Suprapubic skin (tissue), 4 donors: Measurements from ENCODE around the gene PITHD1. TPM values are rescaled to one million over a fixed set of nuclear protein-coding genes. Genes with fewer than 3 reads are reported as not detected.
A peak's percentile ranks its signal among the peaks of the same experiment; 100 is the strongest.

Experiments
- DNase-seq, 2 donors: peaks; one replicate each; pipeline ENCODE4 v3.0.0-alpha.2; 2019; ENCODE audit warnings: low spot score in 2 of 2
- H3K27ac ChIP-seq: fragments of 200-600 bp; sonication (generic); one replicate; pipeline ENCODE4 v1.5.1; 2019
- H3K27me3 ChIP-seq: fragments of 200-600 bp; sonication (generic); one replicate; pipeline ENCODE4 v1.5.1; 2019
- H3K36me3 ChIP-seq: fragments of 200-600 bp; sonication (generic); one replicate; pipeline ENCODE4 v1.5.1; 2019
- H3K4me1 ChIP-seq: fragments of 200-600 bp; sonication (generic); one replicate; pipeline ENCODE4 v1.5.1; 2019
- H3K4me3 ChIP-seq: fragments of 200-600 bp; sonication (generic); one replicate; pipeline ENCODE4 v1.5.1; 2019; ENCODE audit warnings: mild to moderate bottlenecking
- H3K9me3 ChIP-seq: fragments of 200-600 bp; sonication (generic); one replicate; pipeline ENCODE4 v1.5.1; 2019
- CTCF ChIP-seq, 2 donors: fragments of 200-600 bp in 1 of 2; fragments of 450-650 bp in 1 of 2; sonication (generic) in 1 of 2; IDR thresholded peaks; one replicate each; pipeline ENCODE4 v1.5.1; 2016 to 2019; ENCODE audit warnings: antibody characterized with exemption in 2 of 2, mild to moderate bottlenecking in 1 of 2, moderate library complexity in 1 of 2
- EP300 ChIP-seq: sonication (generic); formaldehyde crosslinking; IDR thresholded peaks from one replicate; pipeline ENCODE4 v1.6.1; 2017; ENCODE audit warnings: antibody characterized with exemption
- POLR2A ChIP-seq, 2 donors: fragments of 450-650 bp; IDR thresholded peaks; one replicate each; pipeline ENCODE4 v1.6.1; 2017; ENCODE audit warnings: antibody characterized with exemption in 2 of 2, mild to moderate bottlenecking in 2 of 2, moderate library complexity in 2 of 2
- POLR2AphosphoS5 ChIP-seq, 3 donors: sonication (generic); formaldehyde crosslinking; IDR thresholded peaks; one replicate each; pipeline ENCODE4 v1.6.1; 2017; ENCODE audit warnings: antibody characterized with exemption in 3 of 3
- WGBS: methylation state at CpG from one replicate; pipeline ENCODE4 v1.1.5; 2018; 5-methylcytosine and 5-hydroxymethylcytosine counted together
- total RNA-seq, 4 donors: library from RNA; depleted of rRNA; stranded (reverse); fragments of >200 nt; gene quantifications; one replicate each; pipeline ENCODE4 v1.1.0, GENCODE V29; 2016

Gene PITHD1
- total RNA-seq, 4 donors from 2014 or later, result 49.4 to 93.1 (median 74.3) TPM

- WGBS, result 83% methylated on average over 5 of the region's 16 CpGs
- H3K4me1 ChIP-seq, result peaks cover 51% of the 10 kb centered on the region
Observed at GRCh38 chr1:23795676-23796465, 17.7 kb downstream of the PITHD1 start.

DNA sequence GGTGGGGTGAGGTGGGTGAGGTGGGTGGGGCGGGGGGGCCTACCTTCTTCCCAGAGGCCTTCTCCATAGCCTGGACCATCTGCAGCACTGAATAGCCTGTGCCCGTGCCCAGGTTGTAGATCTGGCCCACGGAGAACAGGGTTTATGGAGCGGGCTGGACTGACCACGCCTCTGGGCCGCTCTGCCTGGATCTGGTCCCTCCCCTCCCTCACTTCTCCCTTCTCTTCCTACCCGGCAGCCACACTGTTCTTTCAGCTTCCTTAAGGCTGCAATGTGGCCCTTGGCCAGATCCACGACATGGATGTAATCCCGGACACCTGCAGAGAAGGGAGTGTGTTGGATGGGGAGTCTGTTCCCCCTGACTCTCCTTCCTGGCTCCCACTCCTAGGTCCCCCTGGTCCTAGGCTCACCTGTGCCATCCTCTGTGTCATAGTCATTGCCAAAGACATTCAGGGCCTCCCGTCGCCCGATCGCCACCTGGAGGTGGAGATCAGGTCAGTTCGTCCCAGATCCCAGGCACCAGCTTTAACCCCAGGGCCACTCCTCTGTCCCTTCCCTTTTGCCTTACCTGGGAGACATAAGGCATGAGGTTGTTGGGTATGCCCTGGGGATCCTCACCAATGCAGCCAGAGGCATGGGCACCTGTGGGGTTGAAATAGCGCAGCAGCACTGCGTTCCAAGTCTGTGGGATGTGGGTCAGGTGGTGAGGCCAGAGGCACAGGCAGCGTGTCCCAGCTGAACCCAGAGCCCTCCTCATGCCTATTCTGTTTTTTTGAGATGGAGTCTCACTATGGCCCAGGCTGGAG is 18.5 kb downstream of the PITHD1 start:
- Histone ChIP-seq H3K27ac (no peak overlapping the region), H3K4me1 (peaks cover 53% of the 10 kb centered on the region)
- TF ChIP-seq POLR2A (IDR thresholded peaks at IDR 0.05) (no peak), EP300 (no peak), CTCF (IDR thresholded peaks at IDR 0.05) (peak in 1 of 2 donors; percentile 7), POLR2AphosphoS5 (IDR thresholded peaks at IDR 0.05) (no peak)

More at GRCh38 chr1:23795676-23796465, 17.7 kb downstream of the PITHD1 start:
- no peaks in the 10 kb centered on the region for H3K9me3 ChIP-seq
- no peaks in the 10 kb centered on the region for H3K27me3 ChIP-seq
- TF ChIP-seq CTCF (IDR thresholded peaks at IDR 0.05) (no peak), POLR2A (IDR thresholded peaks at IDR 0.05) (no peak), EP300 (no peak), POLR2AphosphoS5 (IDR thresholded peaks at IDR 0.05) (no peak)
- no peak for DNase-seq
- H3K36me3 ChIP-seq, result peaks cover 55% of the 10 kb centered on the region
- no peak overlapping the region for H3K27ac ChIP-seq
- no peak overlapping the region for H3K4me3 ChIP-seq

DNA sequence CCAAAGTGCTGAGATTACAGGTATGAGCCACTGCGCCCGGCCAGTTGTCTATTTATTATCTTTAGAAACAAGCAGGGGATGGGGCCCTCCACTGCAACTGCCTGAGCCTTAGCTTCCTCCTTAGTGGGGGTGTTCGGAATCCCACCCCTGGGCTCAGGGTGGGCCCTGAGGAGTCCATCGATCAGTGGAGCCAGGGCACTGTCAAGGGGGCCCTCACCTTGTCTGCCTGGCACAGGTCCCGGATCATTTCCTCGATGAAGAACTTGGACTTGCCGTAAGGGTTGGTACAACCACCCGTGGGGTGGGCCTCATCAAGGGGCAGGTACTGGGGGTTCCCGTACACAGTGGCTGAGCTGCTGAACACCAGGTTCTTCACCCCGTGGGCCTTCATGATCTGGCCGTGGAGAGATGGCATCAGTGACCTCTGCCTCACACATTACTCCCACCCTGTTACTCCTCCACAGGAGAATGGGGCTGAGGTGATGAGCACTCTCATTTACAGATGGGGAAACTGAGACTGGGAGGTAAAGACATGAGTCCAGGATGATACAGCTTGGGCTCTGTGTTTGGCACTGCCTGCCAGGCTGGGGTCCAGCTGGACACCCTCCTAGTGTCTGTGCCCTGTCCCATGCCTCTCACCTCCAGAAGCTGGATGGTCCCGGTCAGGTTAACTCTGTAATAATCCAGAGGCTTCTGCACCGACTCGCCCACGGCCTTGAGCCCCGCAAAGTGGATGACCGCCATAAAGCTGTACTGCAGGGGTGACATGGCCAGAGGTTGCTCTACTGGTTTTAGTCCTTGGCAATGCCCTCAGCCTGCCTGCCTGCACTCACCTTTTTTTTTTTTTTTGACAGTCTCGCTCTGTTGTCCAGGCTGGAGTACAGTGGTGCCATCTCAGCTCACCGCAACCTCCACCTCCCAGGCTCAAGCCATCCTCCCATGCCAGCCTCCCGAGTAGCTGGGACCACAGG is 19.5 kb downstream of the PITHD1 start:
- H3K4me3 ChIP-seq, result no peak overlapping the region
- no peak for TF ChIP-seq EP300
- H3K27me3 ChIP-seq, result no peaks in the 10 kb centered on the region
- WGBS, result 85% methylated on average over 19 of the region's 20 CpGs
- peaks cover 52% of the 10 kb centered on the region for H3K36me3 ChIP-seq
- no peak for DNase-seq
- H3K4me1 ChIP-seq, result peaks cover 46% of the 10 kb centered on the region
- no peak overlapping the region for H3K27ac ChIP-seq
- H3K9me3 ChIP-seq, result no peaks in the 10 kb centered on the region

More for the DNA sequence above, 18.5 kb downstream of the PITHD1 start:
- 67% methylated on average over 11 of the region's 17 CpGs for WGBS
- DNase-seq, result no peak
- Histone ChIP-seq H3K9me3 (no peaks in the 10 kb centered on the region), H3K4me3 (no peak overlapping the region), H3K36me3 (peaks cover 55% of the 10 kb centered on the region), H3K27me3 (no peaks in the 10 kb centered on the region)

DNA sequence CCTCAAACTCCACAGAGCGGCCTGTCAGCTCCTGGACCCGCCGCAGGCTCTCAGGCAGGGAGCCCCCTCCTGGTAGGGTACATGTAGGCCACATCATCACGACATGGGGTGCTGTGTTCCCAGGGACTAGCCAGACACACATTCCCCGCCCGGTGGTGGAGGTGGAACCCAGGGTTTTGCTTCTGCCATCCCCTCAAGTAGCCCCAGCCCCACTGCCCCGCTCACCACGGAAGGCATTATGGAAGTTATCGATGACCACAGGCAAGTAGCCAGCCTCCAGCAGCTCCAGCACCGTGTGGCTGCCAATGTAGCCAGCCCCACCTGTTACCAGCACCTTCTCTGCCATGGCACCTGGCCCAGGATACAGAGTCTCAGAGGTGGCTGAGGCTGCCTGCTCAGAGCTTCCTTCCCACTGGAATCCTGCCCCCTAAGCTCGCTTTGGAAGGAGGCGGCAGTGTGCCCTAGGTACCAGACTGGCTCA is 20.5 kb downstream of the PITHD1 start:
- peaks cover 45% of the 10 kb centered on the region for H3K36me3 ChIP-seq
- TF ChIP-seq POLR2AphosphoS5 (IDR thresholded peaks at IDR 0.05), result no peak
- no peak for TF ChIP-seq EP300
- no peak for TF ChIP-seq CTCF (IDR thresholded peaks at IDR 0.05)
- TF ChIP-seq POLR2A (IDR thresholded peaks at IDR 0.05), result no peak
- no peak for DNase-seq
- H3K27ac ChIP-seq, result peak overlapping the region; percentile 93
- WGBS, result 86% methylated on average over 9 of the region's 12 CpGs
- no peaks in the 10 kb centered on the region for H3K27me3 ChIP-seq
- H3K4me3 ChIP-seq, result peak overlapping the region; percentile 95
- peaks cover 37% of the 10 kb centered on the region for H3K4me1 ChIP-seq
- H3K9me3 ChIP-seq, result no peaks in the 10 kb centered on the region

DNA sequence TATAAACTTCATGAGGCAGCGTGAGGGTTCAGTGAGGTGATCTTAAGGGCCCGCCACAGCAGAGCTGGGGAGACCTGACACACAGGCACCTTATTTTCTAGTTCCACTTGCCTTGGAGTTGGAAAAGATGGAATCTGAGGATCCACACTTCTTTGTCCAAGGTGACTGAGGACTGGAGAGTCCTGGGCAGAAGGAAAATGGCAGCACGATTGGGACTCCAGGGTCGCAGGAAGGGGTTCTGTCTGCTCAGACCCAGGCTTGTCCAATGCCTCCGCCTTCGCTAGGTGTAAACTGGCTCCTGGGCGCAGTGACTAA is 21.0 kb downstream of the PITHD1 start:
- no peak for DNase-seq
- peak overlapping the region; percentile 93 for H3K27ac ChIP-seq
- no peaks in the 10 kb centered on the region for H3K9me3 ChIP-seq
- H3K4me3 ChIP-seq, result peak overlapping the region; percentile 95
- peaks cover 32% of the 10 kb centered on the region for H3K4me1 ChIP-seq
- TF ChIP-seq POLR2AphosphoS5 (IDR thresholded peaks at IDR 0.05) (no peak), POLR2A (IDR thresholded peaks at IDR 0.05) (no peak), CTCF (IDR thresholded peaks at IDR 0.05) (no peak), EP300 (no peak)
- 55% methylated on average over 6 of the region's 7 CpGs for WGBS
- H3K36me3 ChIP-seq, result peaks cover 40% of the 10 kb centered on the region
- no peaks in the 10 kb centered on the region for H3K27me3 ChIP-seq
